HG02571 (cell line): ENCODE data around the gene SNN.

ENCODE experiments used
- ATAC-seq: cut with Tn5 transposase; IDR thresholded peaks from one replicate; pipeline ENCODE4 v1.9.1; 2021; ENCODE audit warnings: mild to moderate bottlenecking, moderate library complexity; ENCODE audit not compliant: unreplicated experiment

The SNN gene

DNA sequence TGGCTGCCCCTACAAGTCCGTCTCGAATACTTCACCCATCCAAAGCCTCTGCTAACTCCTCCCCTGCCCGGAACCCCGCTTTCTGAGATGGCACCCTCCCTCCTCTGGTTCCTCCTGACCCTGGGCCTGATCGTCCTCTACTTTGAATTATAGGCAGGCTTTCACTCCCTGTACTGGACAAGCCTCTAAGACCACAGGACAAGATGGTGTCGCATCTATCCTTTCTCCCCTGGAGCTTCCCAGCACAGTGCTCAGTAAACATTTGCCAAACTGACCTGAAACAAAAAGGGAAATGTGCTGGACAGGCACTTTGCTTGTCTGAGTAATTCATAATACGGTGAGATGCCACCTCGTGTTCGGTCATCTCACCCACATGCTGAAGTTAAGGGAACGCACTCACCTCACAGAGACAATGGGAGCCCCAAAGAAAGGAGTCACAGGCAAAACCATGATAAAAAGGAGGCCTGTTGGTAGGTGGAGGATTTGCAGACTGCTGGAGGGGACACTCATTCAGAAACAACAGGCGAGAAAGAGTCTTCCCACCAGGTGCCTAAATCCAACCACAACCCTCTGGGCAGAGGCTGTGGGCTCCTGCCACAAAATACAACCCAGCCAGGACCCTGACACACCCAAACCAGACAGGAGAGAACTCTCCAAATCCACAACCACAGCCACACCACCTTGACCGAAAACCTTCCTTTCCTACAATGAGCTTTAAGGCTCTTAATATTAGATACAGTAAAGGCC lies 28.2 kb downstream of the SNN start:
- ATAC-seq = no peak

DNA sequence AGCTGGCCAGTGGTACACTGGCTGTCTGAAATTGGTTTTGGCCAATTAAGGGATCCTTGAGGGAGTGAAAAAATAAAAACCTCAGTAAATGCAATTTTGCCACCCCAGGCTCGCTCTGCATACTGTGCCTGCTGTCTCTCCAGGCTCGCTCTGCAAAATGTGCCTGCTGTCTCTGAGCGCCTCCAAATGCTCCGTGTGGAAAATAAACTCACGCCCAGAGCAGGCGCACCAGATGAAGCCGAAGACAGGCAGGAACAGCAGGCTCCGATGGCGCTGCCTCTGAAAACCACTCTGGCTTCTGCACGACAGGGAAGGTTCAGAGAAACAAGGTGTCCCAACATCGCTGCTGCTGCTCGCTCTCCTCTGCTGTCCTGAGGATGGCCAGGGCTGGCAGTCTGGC lies 29.1 kb downstream of the SNN start:
- no peak for ATAC-seq

DNA sequence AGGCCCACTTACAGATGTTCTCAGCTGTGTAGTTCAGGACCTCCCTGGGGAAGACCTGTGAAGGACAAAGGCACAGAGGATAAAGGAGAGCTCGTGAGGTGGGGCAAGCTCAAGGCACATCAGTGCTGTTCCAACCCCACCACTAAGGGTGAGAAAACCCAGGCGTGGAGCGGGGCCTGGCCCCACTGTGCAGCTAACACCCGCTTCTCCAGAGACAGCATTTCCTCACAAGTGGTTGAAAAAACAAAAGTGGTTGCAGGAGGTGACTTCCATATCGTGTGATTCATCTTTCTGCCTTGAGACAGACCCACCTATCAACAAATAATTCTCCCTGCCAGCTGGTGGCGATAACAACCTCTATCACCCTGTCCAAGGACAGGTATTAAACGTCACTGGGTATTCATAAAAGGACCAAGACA lies 30.0 kb downstream of the SNN start:
- no peak for ATAC-seq

DNA sequence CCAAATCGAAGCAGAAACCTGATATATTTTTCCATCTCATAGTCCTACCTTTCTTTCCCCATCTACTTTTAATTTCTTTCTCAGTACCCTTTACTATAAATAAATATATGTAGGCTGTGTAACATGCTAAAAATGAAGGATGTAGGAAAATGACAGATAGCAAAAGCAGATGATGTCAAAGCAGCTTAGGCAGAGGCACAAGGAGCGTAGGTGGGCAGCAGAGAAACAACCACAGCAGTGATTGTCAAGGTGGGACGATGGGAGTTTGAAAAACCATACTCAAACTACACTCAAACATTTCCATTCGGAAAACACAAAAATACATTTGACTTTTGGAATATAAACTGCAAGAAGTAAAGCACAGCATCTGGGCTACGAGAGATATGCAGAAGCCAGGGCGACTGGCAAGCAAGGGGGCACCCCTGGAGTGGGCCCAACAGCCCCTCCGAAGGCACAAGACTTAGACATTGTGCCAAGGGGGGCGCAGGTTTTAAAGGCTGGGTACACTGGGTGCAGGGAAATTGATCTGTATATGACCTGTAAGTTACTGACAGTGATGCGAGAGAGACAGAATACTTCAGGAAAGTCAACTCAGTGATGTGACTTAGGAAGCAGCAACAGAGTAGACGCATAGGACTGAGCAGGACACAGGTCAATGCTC lies 31.1 kb downstream of the SNN start:
- ATAC-seq = no peak

DNA sequence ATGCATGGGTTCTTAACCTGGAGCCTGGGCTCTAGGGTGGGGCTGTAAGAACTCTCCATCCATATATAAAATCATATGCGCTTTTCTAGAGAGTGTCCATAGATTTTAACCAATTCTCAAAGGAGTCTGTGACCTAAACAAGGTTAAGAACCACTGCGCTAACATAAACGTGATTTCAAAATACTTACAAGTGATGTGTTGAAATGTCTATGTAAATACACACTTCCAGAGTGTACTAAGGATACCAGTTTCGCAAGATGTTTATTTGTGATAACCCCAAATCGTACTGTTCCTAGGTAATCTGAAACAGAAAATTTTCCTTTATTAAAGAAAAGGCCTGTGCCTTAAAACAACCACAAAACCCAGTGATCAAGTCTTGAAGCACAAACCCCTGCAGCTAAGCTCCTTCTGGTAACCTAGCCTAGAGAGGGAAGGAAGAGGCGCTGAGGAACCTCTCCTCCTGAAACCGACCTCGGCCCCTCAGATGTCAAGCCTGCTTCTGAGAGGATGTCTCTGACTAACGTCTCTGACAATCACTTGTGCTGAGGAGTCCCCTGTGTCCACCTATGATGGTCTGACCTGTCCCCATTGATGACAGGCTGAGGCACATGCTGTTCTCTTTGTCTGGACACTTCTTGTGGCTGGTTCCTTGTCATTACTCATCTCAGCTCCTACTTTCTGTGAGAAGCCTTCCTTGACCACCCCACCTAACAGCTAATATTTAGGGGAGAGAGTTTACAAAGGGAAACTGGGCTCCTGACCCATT lies 32.2 kb downstream of the SNN start:
- no peak for ATAC-seq

DNA sequence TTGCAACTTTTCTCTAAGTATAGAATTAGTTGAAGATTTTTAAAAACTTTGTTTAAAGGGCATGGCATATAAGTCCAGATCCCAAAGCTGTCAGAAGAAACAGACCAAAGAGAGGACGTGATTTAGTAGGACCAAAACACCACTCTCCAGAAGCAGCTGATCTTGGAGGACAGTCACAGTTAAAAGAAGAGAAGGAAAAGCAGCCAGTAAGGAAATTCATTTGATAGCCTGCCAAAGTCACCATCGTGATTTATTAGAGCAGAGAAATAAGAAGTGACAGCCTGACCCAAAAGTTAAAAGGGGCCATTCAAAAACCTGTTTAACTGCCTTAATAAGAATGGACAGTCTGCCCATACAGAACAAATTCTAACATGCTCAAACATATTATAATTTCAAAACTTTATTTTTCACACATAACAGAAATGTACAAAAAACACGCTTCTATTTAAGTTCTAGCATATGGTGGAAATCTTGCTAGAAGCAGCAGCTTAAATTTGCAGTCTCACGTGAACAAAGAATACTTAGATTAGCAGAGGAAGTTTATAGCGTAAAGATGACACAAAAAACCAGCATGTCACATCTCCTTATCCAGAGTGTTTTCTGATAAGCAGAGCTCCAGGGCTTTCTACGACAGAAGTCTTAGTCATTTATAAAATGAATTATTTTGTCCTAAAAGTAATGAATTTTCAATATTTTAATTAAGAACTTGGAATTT lies 37.2 kb downstream of the SNN start:
- no peak for ATAC-seq

DNA sequence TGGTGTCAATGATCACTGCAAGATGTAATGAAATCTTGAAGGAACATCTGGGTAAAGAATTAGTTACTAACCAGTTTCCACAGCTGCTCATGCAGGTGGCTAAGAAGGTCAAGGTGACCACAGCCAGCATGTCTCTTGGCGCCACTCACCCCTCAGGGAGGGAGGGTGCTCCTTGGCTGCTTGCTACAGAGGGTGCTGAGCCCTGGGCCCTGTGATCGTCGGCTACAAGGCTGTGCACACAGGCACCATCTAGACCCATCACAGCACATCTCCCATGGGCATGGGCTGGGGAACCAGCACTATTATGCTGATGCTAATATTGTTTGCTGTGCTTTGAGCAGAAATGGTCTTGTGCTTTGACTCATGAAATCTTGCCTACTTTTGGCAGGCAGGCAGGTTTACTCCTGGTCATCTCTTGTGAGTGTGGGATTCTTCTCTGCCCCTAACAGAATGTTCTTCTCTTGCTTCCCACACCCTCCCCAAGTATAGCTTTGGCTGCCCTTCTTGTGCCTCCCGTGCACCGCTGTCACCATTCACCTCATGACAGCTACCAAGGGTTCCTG lies 38.0 kb downstream of the SNN start:
- ATAC-seq = no peak

DNA sequence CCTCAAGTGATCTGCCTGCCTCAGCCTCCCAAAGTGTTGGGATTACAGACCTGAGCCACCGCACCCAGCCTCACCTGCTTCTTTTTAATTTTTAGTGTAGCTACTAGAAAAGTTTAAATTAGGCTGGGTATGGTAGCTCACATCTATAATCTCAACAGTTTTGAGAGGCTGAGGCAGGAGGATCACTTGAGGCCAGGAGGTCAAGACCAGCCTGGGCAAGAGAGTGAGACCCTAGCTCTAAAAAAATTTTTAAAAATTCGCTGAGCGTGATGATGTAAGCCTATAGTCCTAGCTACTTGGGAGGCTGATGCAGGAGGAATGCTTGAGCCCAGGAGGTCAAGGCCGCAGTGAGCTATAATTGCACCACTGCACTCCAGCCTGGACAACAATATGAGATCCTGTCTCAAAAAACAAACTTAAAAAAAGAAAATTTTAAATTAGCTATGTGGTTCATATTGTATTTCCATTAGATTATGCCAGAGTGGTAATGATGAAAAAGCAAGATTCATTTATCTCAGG lies 39.5 kb downstream of the SNN start:
- ATAC-seq = no peak

DNA sequence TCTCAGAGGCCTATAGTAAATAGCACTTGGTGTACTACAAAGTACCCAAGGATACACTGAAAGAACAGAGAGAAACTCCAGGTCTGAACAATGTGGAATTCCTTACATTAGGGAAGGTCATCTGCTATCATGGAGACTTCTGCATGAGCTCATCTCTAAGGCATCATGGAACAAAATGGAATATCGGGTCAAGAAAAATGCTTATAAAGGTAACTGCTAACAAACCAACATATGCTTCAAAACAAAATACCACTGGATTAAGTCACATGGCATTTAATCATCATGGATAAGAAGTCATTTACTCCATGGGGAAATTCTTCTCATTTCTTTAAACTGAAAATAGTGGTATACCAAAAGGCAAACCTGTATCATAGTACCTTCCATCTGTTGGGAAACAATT lies 40.2 kb downstream of the SNN start:
- no peak for ATAC-seq

DNA sequence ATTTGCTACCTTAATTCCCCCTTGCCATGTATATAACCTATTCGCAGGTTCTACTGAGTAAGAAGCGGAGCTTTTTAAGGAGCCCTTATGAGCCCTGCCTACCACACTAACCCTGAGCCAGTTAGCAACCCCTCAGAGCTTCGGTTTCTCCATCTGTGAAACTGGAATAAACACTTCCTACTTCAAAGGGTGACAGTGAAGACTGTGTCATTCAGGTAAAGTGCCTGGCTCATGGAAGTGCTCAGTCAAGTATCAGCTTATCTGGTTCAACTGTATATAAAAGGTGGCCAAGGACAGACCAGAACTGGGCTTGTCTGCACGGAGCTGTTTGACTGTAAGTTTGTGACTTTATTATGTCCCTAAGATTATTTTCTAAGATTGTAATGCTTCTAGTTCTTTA lies 43.4 kb downstream of the SNN start:
- ATAC-seq = no peak

DNA sequence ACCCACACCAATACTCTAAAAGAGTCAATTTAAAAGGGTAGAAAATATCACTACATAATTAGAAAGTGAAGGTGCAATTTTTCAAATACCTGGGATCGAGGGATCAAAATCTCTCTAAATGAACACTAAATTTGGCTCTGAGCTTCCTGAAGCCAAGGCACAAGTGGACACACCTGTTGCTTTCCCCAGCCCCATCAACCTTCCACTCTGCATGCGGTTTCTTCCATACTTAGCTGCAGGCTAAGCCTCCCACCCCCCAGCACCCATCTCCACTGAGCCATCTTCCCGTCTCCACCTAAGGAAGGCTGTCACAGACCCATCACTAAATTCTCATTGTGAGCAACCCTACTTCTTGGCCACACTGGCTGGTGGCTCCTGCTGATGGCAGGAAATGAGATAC lies 43.9 kb downstream of the SNN start:
- no peak for ATAC-seq

DNA sequence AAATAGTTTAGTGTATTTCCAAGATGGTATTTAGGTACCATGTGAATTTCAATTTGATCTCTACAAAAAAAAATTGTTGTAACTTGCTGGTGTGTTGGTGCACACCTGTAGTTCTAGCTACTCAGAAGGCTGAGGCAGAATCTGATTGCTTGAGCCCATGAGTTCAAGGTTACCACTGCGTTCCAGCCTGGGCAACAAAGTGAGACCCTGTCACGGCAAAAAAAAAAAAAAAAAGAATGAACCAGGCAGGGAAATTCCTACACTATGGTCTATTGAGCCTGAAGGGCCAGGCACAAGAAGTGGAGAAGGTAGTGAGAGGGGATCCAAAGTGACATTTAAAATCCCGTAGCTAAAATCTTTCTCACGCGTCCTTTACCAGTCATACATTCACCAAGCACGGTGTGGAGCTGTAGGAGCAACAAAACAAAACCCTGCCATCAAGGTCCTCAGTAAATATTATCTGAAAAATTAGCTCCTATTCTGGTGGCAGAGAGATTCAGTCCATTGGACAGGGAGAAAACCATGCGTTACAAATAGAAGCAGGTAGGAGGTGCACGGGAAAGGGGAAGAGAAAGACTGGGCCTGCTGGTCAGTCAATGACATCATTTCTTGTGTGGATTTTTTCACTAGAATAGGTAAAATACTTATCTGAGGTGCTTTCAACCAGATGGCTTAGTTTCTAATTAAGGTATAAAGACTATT lies 47.1 kb downstream of the SNN start:
- ATAC-seq = no peak

DNA sequence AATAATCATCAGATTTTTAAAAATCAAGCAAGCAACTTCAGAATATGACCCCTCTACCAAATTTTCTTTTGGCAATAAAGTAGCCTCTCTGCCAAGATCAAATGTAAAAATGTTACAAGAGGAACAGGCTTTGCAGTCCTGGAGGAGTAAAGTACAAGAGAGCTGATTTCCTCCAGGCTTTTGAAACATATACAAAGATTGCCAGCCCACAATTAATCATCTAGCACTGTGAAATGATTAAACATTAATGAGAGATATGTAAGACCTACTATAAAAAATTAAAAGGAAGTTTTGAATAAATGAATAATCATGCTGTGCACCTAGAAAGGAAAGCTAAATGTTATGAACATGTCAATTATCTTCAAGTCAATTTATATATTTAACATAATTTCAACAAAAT lies 48.1 kb downstream of the SNN start:
- no peak for ATAC-seq

DNA sequence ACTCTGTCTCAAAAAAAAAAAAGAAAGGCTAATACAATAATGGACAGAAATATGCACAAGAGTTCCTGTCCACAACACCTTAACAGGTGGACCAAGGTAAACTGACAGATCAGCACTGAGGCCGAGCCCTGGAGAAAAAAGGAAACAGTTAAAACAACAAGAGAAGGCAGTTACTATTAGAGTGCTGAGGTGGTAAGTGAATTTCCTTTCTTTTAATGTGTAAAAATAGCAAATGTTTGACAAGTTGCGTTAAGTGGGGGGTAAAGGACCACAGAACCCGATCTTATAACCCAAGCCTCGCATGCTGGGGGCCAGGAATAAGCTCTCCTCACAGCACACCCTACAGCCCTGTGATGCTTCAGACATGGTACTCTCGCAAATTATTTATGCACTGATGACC lies 49.6 kb downstream of the SNN start:
- ATAC-seq = no peak

DNA sequence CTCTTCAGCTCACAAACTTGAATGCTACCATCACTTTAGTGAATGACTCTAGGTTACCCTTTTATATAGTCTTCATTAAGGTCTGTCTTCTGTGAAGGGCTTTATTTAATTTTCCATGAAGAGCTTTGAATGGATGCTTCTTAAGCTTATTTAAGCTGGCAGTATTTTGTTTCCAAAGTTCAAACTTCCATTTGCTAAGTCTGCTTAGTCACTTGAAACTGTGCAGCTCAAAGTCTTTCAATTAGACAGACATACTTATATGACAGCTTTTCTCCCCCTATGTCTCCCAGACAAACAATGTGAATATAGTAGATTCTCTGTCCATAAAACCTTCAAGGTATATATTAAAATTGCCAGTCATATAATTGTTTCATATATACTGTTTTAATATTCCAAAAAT lies 50.9 kb downstream of the SNN start:
- ATAC-seq = no peak

DNA sequence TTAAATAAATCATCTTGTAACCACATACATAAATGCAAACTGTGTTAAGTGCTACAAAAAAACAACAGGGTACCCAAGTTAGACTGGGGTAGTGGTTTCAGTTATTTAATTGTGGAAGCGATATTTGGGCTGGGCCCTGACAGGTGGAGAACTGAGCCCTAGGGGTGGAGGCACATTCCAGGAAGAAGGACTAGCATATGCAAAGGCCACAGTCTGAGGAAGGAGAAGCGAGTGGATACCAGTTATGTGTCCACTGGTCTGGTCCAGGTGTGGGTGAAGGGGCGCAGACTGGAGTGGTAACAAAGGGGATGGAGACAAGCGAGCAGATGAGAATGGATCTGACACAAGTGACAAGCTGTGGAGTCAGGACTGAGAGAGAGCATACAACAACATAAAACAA lies 51.5 kb downstream of the SNN start:
- no peak for ATAC-seq

DNA sequence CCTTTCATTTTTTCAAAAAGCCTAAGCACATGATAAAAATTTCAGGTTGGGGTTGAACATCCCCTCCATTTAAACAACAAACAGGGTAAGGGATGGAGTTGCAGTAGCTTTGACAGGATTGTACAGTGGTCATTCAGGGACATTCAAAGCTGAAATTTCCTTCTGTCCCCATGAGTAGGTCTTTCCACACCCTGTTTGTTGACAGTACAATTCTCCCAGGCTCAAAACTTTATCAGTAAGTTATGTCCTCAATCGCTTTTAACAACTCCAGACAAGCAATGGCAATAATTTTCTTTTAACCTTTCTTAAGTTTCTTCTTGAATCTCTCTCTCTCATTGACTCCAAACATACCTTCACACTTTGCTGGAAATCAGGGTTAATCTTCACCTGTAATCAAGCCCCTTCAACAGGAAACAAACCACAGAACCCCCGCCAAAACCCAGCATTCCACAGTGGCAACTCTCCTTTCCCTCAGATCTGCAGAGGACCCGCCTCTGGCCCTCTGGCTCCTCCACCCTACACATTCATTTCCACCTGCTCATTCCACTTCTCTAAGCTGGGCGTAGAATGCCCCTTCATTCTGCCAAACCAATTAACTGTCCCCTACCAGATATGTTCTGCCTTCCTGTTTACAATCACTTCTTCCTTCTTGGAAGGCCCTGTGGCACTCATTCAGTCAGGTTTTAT lies 53.7 kb downstream of the SNN start:
- ATAC-seq = no peak

DNA sequence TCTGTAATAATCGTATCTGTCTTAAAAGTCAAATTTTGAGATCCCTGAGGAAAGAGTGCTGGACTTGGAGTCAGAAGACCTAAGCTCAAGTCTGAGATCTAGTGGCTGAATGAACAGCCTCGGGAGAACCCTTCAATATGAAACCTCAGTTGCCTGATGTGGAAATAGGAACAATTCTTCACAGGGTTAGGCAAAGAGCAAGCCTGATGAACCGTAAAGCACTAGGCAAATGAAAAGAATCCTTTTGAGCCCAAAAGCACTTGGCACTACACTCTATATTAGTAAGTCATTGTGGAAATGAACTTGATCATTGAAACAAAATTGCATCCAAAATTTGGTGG lies 54.2 kb downstream of the SNN start:
- ATAC-seq = no peak

DNA sequence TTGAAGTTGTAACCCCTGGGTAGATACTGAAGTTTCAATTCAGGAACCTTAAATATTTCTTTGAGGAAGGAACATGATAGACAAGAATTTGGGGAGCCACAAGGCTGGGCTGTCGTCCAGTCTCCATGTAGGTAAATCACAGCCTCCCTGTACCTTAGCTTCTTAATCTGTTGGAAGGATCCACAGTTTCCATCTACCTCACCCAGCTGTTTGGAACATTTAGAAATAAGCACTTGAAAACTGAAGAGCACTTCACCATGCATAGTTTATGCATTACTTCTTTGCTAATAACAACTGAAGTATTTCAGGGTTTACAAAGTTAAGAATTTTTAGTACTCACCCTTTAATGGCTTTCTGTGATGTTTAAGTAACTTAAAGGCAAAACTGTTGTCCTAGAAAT lies 57.2 kb downstream of the SNN start:
- ATAC-seq = no peak

DNA sequence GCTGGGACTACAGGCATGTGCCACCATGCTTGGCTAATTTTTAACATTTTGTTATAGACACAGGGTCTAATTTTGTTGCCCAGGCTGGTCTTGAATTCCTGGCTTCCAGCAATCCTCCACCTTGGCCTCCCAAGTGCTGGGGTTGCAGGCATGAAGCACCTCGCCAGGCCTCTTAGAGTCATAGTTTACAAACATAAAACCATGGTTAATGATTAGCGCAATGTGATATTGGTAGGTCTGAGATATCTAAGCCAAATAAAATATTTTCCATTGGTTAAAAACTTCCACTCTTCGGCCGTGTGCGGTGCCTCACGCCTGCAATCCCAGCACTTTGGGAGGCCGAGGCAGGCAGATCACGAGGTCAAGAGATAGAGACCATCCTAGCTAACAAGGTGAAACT lies 57.8 kb downstream of the SNN start:
- no peak for ATAC-seq
